Endothelial cell of umbilical vein (primary cell): ENCODE data around the gene LHX1. TPM values are rescaled to one million over a fixed set of nuclear protein-coding genes. Genes with fewer than 3 reads are reported as not detected.

Experiments
- BruUV-seq: library from RNA; stranded (reverse); fragments of 400-500 nt; replicated peaks from 2 replicates; lab custom pipeline; 2021; lab: Mats Ljungman, UMichigan
- CTCF ChIA-PET: fragments of 300-600, 350-600 bp; sonication (Branson Sonifier 250); formaldehyde crosslinking; loops from one replicate; lab custom pipeline; 2021; ENCODE audit warnings: antibody characterized with exemption, inconsistent platforms; lab: Charles Lee
- POLR2A ChIA-PET: fragments of 300-600, 350-600 bp; sonication (Branson Sonifier 250); formaldehyde crosslinking; loops from one replicate; lab custom pipeline; 2021; ENCODE audit warnings: antibody characterized with exemption, inconsistent platforms; lab: Charles Lee
- DNase-seq: peaks from one replicate; pipeline ENCODE4 v3.0.0-alpha.2; 2011; ENCODE audit warnings: low read depth, low spot score
- FAIRE-seq: peaks from 2 replicates; lab custom pipeline; 2011; peaks lifted over from hg19 to GRCh38; lab: Jason Lieb, UNC
- H2AFZ ChIP-seq: 2 replicates; pipeline ENCODE4 v1.6.0; 2012; ENCODE audit warnings: low read depth, low read length, control low read depth, inconsistent platforms
- H3K27ac ChIP-seq: 2 replicates; pipeline ENCODE4 v1.5.1; 2011; ENCODE audit warnings: low read depth, mild to moderate bottlenecking, control low read depth, low read length, moderate library complexity; ENCODE audit not compliant: insufficient read depth
- H3K27me3 ChIP-seq, 2 experiments: 2 replicates each; pipeline versions ENCODE4 v1.6.0 to v1.6.1; 2011; ENCODE audit warnings: low read length in 2 of 2, mixed read lengths in 1 of 2; ENCODE audit not compliant: control insufficient read depth in 2 of 2, insufficient read depth in 2 of 2
- H3K36me3 ChIP-seq, 2 experiments: 2 replicates in 1 of 2; 3 replicates in 1 of 2; pipeline ENCODE4 v1.5.1; 2011; ENCODE audit warnings: low read length in 2 of 2, mild to moderate bottlenecking in 1 of 2, moderate library complexity in 1 of 2; ENCODE audit not compliant: control insufficient read depth in 2 of 2, insufficient read depth in 2 of 2; ENCODE audit errors: extremely low read depth in 1 of 2
- H3K4me1 ChIP-seq: 3 replicates; pipeline ENCODE4 v1.5.1; 2011; ENCODE audit warnings: mild to moderate bottlenecking, low read length; ENCODE audit not compliant: control insufficient read depth, insufficient read depth; ENCODE audit errors: extremely low read depth
- H3K4me2 ChIP-seq: 2 replicates; pipeline ENCODE4 v1.6.1; 2011; ENCODE audit warnings: low read length, control low read depth, mixed read lengths; ENCODE audit not compliant: insufficient read depth
- H3K4me3 ChIP-seq, 3 experiments: fragments of 200-600 bp in 1 of 3; sonication (generic), shearing (Covaris generic) in 1 of 3; replicated peaks in 1 of 3; 2 replicates each; pipeline ENCODE4 v1.5.1; 2011 to 2016; ENCODE audit warnings: control low read depth in 3 of 3, low read length in 3 of 3, mild to moderate bottlenecking in 2 of 3, inconsistent platforms in 1 of 3, low read depth in 1 of 3, moderate library complexity in 1 of 3; ENCODE audit not compliant: insufficient read depth in 1 of 3
- H3K79me2 ChIP-seq: 2 replicates; pipeline ENCODE4 v1.6.0; 2012; ENCODE audit warnings: low read length, inconsistent platforms; ENCODE audit not compliant: control insufficient read depth, insufficient read depth
- H3K9ac ChIP-seq: replicated peaks from 2 replicates; pipeline ENCODE3; 2011; ENCODE audit warnings: low read length, control low read depth; ENCODE audit not compliant: insufficient read depth; ENCODE audit errors: extremely low read depth
- H3K9me1 ChIP-seq: replicated peaks from 3 replicates; pipeline ENCODE4 v1.6.0; 2011; ENCODE audit warnings: mild to moderate bottlenecking, low read length; ENCODE audit not compliant: control insufficient read depth, insufficient read depth; ENCODE audit errors: extremely low read depth
- H3K9me3 ChIP-seq: replicated peaks from 2 replicates; pipeline ENCODE4 v1.5.1; 2012; ENCODE audit warnings: low read length, inconsistent platforms; ENCODE audit not compliant: control insufficient read depth, insufficient read depth
- H4K20me1 ChIP-seq: replicated peaks from 2 replicates; pipeline ENCODE3; 2011; ENCODE audit warnings: mild to moderate bottlenecking, low read length; ENCODE audit not compliant: control insufficient read depth, insufficient read depth; ENCODE audit errors: extremely low read depth
- CTCF ChIP-seq, 2 donors: IDR thresholded peaks; 1 replicate in 1 of 2; 2 replicates in 1 of 2; pipeline ENCODE4 v1.5.1; 2011; ENCODE audit warnings: low read length in 2 of 2, mild to moderate bottlenecking in 2 of 2, moderate library complexity in 2 of 2, control low read depth in 1 of 2, inconsistent platforms in 1 of 2, low read depth in 1 of 2; ENCODE audit not compliant: insufficient read depth in 1 of 2; ENCODE audit errors: extremely low read depth in 1 of 2
- EZH2 ChIP-seq: IDR thresholded peaks from 2 replicates; pipeline ENCODE4 v1.6.1; 2012; ENCODE audit warnings: borderline replicate concordance, low read depth, mild to moderate bottlenecking, moderate library complexity, low read length, inconsistent platforms; ENCODE audit not compliant: severe bottlenecking
- FOS ChIP-seq: IDR thresholded peaks from 2 replicates; pipeline ENCODE4 v1.6.1; 2011; ENCODE audit warnings: mild to moderate bottlenecking, low read length, moderate library complexity, borderline replicate concordance; ENCODE audit not compliant: insufficient read depth
- JUN ChIP-seq: IDR thresholded peaks from 2 replicates; pipeline ENCODE4 v1.6.1; 2011; ENCODE audit warnings: borderline replicate concordance, low read depth; ENCODE audit not compliant: insufficient read length, insufficient read depth
- MAX ChIP-seq: IDR thresholded peaks from 2 replicates; pipeline ENCODE4 v1.6.1; 2011; ENCODE audit not compliant: insufficient read depth, insufficient read length
- MYC ChIP-seq: IDR thresholded peaks from one replicate; pipeline ENCODE4 v1.6.1; 2011; ENCODE audit warnings: mild to moderate bottlenecking, low read depth, low read length
- POLR2AphosphoS5 ChIP-seq: IDR thresholded peaks from 2 replicates; pipeline ENCODE4 v1.6.1; 2012; ENCODE audit warnings: low read depth, mild to moderate bottlenecking, control low read depth, low read length, moderate library complexity; ENCODE audit not compliant: insufficient read depth
- dilution Hi-C: fragments of 300-500 bp; cut with MboI; formaldehyde crosslinking; loops from one replicate; pipeline ENCODE4 v1.15.0; 2019; ENCODE audit warnings: low sequenced_read_pairs; ENCODE audit not compliant: extremely low pct_ligation_motif_present
- intact Hi-C: fragments of 100-400 bp; cut with micrococcal nuclease; formaldehyde crosslinking; loops from one replicate; pipeline ENCODE4 v1.10.0; 2022
- polyA plus RNA-seq, 4 experiments: library from polyadenylated mRNA; depleted of rRNA in 3 of 4; stranded (reverse) in 3 of 4; unstranded in 1 of 4; fragments of >200 nt; gene quantifications; 2 replicates each; pipeline versions ENCODE4 v1.2.1 to v1.2.3, GENCODE V29; 2011 to 2012; ENCODE audit warnings: missing spikeins in 1 of 4
- total RNA-seq: library from RNA; stranded (reverse); gene quantifications from 2 replicates; pipeline ENCODE4 v1.2.3, GENCODE V29; 2021

LHX1 gene
- total and polyA plus RNA-seq, 2 donors (not counting 3 experiments of a cell fraction or from before 2014, with no cell fraction given): not detected

DNA sequence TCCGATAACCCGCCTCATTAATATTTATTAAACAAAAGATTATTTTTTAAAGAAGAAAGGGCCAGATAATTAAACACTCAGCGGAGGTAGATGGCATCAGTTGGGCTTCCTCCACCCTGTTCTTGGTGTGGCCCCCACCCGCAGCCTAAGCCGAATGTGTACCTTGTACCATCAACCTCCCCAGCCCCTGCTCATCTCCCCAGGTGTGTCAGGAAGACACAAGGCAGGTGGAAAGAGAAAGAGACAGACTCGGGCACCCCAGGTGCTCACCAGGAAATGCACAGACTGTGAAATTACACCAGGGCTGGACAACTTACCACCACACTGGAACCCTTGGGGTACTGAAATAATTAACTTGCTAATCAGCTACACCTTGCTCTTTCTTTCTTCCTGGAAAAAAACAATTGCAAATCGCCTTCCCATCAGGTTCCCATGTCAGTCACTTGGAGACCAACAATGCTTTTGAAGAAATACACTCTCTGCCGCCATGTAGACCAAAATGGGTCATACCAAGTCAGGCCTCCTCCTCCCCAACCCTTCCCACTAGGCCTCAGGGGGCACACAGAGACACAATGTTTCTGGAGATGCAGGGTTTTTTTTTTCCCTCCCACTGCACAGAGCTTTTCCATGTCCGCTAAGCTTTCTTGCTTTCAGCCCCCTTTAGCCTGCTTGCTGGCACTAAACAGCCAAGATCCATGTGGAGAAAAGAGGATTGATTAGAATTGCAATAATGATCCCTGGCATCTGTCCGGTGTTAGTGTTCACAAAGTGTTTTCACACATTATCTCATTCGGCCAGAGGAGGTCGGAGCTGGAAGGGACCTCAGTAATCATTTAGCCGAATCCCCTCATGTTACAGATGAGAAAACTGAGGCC is 8.6 kb upstream of the LHX1 start:
- CTCF ChIA-PET: no interaction called here
- Histone ChIP-seq H3K9ac (no peak overlapping the region), H3K4me3 (no peak overlapping the region), H3K4me2 (no peak overlapping the region), H3K27me3 (peaks cover 75 to 77% of the 10 kb centered on the region in 2 experiments), H3K9me1 (no peaks in the 10 kb centered on the region), H3K9me3 (no peaks in the 10 kb centered on the region), H2AFZ (no peak overlapping the region), H3K27ac (no peak overlapping the region), H4K20me1 (no peaks in the 10 kb centered on the region), H3K79me2 (no peaks in the 10 kb centered on the region), H3K36me3 (no peaks in the 10 kb centered on the region), H3K4me1 (no peaks in the 10 kb centered on the region)
- no TSS peak for BruUV-seq
- FAIRE-seq: no peak
- DNase-seq: no peak
- no peak for TF ChIP-seq CTCF (IDR thresholded peaks at IDR 0.05; ENCODE audit: extremely low read depth in 1 of 2, insufficient read depth in 1 of 2, low read depth in 1 of 2, low read length in 2 of 2)
- TF ChIP-seq EZH2: peak; percentile 30
- TF ChIP-seq FOS: no peak
- no peak for TF ChIP-seq MAX
- TF ChIP-seq POLR2AphosphoS5: no peak
- TF ChIP-seq MYC: no peak
- no peak for TF ChIP-seq JUN
- POLR2A ChIA-PET: no interaction called here
- intact Hi-C loops: no loop called here
- dilution Hi-C loops: no loop called here
